ENCODE measurements around the gene GNAT2.
A peak's percentile ranks its signal among the peaks of the same experiment; 100 is the strongest.
"Not testable (repeated sequence)": the region's sequence is repeated elsewhere in the genome, so short reads cannot be mapped to it uniquely, and the experiment has no call there.

Gene GNAT2

DNA sequence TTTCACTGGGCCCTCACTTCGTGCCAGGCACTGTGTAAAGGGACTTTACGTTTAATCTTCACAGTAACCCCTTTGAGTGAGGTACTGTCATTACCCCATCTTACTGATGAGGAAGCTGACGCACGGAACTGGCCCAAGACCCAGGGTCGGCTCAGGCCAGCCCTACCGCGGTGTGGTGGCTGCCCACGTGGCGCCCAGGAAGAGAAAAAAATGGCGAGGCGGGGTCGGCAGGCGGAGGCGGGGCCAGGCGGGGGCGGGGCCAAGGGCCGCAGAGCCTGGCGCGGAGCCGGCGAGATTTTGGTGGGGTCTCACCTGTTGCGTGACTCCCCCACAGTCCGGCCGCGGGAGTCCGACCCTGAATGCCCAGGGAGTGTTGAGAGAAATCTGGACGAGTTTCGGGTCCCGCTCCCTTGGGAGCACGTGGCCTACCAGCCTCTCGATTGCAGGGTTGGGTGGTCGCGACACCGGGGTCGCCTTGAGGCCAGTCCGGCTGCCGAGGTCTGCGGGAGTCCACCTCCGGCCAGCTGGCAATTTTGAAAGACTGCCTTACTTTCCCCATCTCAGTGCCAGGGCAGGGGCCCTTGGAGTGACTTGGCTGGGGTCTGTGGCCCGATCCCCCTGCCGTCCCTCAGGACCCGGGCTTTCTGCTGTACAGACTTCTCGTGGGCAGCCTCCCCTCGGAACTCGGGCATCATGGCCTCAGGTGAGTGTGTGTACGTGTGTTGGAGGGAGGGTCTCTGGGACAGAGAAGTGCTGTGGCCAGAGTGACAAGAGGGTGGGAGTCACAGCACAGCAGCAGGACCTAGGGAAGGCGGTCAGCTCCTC lies at the start of gene GNAT2, which contains the start of gene AMPD2:
GNAT2 (minus strand) TSS at position 41 of the 825 bp plus-strand sequence. CDS start 6,746 bp downstream, outside the sequence.
AMPD2 (plus strand) TSS at position 262 of the 825 bp plus-strand sequence. CDS start 1,339 bp downstream, outside the sequence.
- Histone ChIP-seq H3K4me3 (ENCODE audit: low read length) (peak within 1 kb of the TSS; percentile 86), H3K9ac (ENCODE audit: low read length) (peak within 1 kb of the TSS; percentile 95), H3K4me1 (ENCODE audit: control insufficient read depth, insufficient read depth, low read length) (peaks cover 53% of the 10 kb centered on the region), H3K36me3 (ENCODE audit: control insufficient read depth, insufficient read depth, low read length, severe bottlenecking) (no peaks in the 10 kb centered on the region), H3K9me3 (ENCODE audit: control insufficient read depth, low read length) (no peaks in the 10 kb centered on the region), H3K27me3 (replicated peaks; ENCODE audit: control insufficient read depth, insufficient read depth, low read length) (no peaks in the 10 kb centered on the region)
- peak; percentile 94 for DNase-seq (ENCODE audit: low read depth)

DNA sequence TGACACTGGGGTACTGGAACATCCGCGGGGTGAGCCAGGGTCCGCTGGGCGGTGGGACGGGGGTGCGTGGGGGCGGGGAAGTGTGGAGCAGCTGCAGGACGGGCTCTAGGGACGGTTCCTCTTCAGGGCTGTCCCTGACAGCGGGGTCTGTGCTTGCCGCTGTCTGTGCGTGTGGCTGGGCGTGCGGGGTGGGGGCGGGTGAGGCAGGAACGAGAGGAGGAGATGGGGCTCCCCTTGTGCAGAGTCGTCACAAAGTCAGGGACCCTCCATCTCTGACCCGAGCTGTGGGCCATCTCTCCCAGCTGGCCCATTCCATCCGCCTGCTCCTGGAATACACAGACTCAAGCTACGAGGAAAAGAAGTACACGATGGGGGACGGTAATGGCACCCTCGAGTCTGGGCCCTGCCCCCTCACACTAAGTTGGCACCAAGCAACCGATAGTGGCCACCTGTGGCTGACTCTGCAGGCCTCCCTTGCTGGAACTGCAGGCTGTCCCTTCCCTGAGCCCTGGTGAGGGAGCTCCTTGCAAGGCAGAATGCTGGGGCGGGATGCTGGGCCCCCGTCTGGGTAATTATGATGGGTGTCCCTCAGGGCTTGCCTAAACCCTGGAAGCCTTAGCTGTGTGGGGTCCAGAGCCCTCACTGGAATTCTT lies 48.8 kb upstream of the GNAT2 start:
- Histone ChIP-seq H3K9me3 (ENCODE audit: control insufficient read depth, low read length) (no peaks in the 10 kb centered on the region), H3K27me3 (replicated peaks; ENCODE audit: control insufficient read depth, insufficient read depth, low read length) (no peaks in the 10 kb centered on the region), H3K9ac (ENCODE audit: low read length) (peak overlapping the region; percentile 81), H3K36me3 (ENCODE audit: control insufficient read depth, insufficient read depth, low read length, severe bottlenecking) (no peaks in the 10 kb centered on the region), H3K4me1 (ENCODE audit: control insufficient read depth, insufficient read depth, low read length) (peaks cover 9% of the 10 kb centered on the region), H3K4me3 (ENCODE audit: low read length) (peak overlapping the region; percentile 87)
- DNase-seq (ENCODE audit: low read depth), result no peak

- no peaks in the 10 kb centered on the region for H3K36me3 ChIP-seq (ENCODE audit: control insufficient read depth, insufficient read depth, low read length, severe bottlenecking)
- no peaks in the 10 kb centered on the region for H3K27me3 ChIP-seq (replicated peaks; ENCODE audit: control insufficient read depth, insufficient read depth, low read length)
- peak within 1 kb of the TSS; percentile 81 for H3K9ac ChIP-seq (ENCODE audit: low read length)
- peaks cover 9% of the 10 kb centered on the region for H3K4me1 ChIP-seq (ENCODE audit: control insufficient read depth, insufficient read depth, low read length)
- peak within 1 kb of the TSS; percentile 87 for H3K4me3 ChIP-seq (ENCODE audit: low read length)
- H3K9me3 ChIP-seq (ENCODE audit: control insufficient read depth, low read length), result no peaks in the 10 kb centered on the region
- DNase-seq (ENCODE audit: low read depth), result peak; percentile 98
These were observed 48.2 kb upstream of the GNAT2 start, which contains the start of gene GSTM2 for GRCh38 chr1:109667452-109668122. GSTM2 (plus strand) TSS chr1:109668057; CDS start chr1:109668116, 59 bp downstream.

DNA sequence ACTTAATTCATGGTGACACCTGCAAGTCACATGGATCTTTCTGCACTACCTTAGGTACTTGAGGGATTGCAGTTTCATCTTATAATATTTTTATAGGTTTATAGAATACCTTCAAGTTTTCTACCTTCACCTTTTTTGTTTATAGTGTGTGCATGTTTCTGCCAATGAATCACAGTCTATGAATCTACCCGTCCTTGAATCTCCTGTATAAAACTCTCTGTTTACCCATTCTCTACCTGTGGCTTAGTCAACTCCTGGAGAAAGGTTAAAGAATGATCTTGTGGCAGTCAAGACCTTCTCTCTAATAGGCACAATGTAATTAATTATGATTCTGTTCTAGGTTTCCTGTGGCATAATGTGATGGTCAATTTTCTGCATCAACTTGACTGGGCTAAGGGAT lies 45.3 kb upstream of the GNAT2 start:
- Histone ChIP-seq H3K4me3 (ENCODE audit: low read length) (no peak overlapping the region), H3K9ac (ENCODE audit: low read length) (no peak overlapping the region), H3K36me3 (ENCODE audit: control insufficient read depth, insufficient read depth, low read length, severe bottlenecking) (peaks cover 6% of the 10 kb centered on the region), H3K9me3 (ENCODE audit: control insufficient read depth, low read length) (no peaks in the 10 kb centered on the region), H3K4me1 (ENCODE audit: control insufficient read depth, insufficient read depth, low read length) (peaks cover 9% of the 10 kb centered on the region), H3K27me3 (replicated peaks; ENCODE audit: control insufficient read depth, insufficient read depth, low read length) (no peaks in the 10 kb centered on the region)
- no peak for DNase-seq (ENCODE audit: low read depth)

GRCh38 chr1:109661391-109661790 lies 42.0 kb upstream of the GNAT2 start:
- H3K27me3 ChIP-seq (replicated peaks; ENCODE audit: control insufficient read depth, insufficient read depth, low read length), result no peaks in the 10 kb centered on the region
- peaks cover 4% of the 10 kb centered on the region for H3K4me1 ChIP-seq (ENCODE audit: control insufficient read depth, insufficient read depth, low read length)
- no peaks in the 10 kb centered on the region for H3K9me3 ChIP-seq (ENCODE audit: control insufficient read depth, low read length)
- no peak overlapping the region for H3K4me3 ChIP-seq (ENCODE audit: low read length)
- H3K9ac ChIP-seq (ENCODE audit: low read length), result no peak overlapping the region
- DNase-seq (ENCODE audit: low read depth), result no peak
- peaks cover 6% of the 10 kb centered on the region for H3K36me3 ChIP-seq (ENCODE audit: control insufficient read depth, insufficient read depth, low read length, severe bottlenecking)

DNA sequence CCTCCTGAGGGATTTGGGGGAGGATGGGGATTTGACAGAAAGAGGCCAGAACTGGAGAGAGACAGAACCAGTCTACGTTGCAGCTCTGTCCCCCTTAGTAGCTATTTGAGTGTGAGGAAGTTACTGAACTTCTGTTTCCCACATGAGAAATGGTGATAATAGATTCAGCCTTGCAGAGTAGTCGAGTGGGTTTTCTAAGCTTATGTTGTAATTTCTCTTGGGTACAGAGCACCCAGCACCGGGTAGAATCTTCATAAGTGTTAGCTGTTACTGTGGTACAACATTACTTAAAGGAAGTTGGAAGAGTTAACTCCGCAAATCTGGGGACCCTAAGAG lies 41.2 kb upstream of the GNAT2 start:
- not testable (repeated sequence) for H3K4me3 ChIP-seq (ENCODE audit: low read length)

DNA sequence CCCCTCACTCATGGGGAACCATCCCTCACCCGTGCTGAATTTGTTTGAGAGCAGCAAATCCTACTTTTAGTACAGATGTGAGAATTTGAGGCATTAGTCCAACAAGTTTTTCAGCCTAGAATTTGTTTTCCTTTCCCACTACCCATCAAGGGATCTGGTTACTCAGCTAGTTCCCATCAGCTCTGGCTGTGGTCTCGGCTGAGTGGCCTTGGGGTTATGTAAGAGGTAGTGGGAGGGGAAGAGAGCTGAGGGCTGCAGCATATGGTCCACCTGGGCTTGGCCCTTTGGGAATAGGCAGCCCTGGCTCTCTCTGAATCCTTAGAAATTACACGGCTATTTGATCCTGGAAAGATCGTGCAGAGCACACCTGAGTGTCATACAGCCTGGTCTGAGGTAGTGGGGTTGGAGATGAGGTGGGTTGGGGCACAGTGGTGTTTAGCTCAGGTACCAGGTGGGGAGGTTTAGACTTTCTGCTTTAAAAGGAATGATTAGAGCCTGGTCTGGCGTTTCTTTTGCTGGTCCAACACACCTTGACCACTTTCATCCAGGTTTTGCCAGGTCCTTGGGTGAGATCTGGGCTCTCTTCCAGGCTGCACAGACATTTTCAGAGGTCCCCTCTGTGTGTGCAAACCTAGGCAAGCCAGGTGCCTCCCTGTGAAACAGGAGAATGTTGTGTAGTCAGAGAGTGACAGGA lies 40.7 kb upstream of the GNAT2 start:
- DNase-seq (ENCODE audit: low read depth), result no peak
- H3K9me3 ChIP-seq (ENCODE audit: control insufficient read depth, low read length), result no peaks in the 10 kb centered on the region
- H3K4me3 ChIP-seq (ENCODE audit: low read length), result no peak overlapping the region
- H3K4me1 ChIP-seq (ENCODE audit: control insufficient read depth, insufficient read depth, low read length), result peaks cover 10% of the 10 kb centered on the region
- no peaks in the 10 kb centered on the region for H3K27me3 ChIP-seq (replicated peaks; ENCODE audit: control insufficient read depth, insufficient read depth, low read length)
- peaks cover 6% of the 10 kb centered on the region for H3K36me3 ChIP-seq (ENCODE audit: control insufficient read depth, insufficient read depth, low read length, severe bottlenecking)
- no peak overlapping the region for H3K9ac ChIP-seq (ENCODE audit: low read length)

More for the DNA sequence above, 41.2 kb upstream of the GNAT2 start:
- H3K36me3 ChIP-seq (ENCODE audit: control insufficient read depth, insufficient read depth, low read length, severe bottlenecking); H3K9ac ChIP-seq (ENCODE audit: low read length); H3K27me3 ChIP-seq (replicated peaks; ENCODE audit: control insufficient read depth, insufficient read depth, low read length); H3K9me3 ChIP-seq (ENCODE audit: control insufficient read depth, low read length); DNase-seq (ENCODE audit: low read depth); H3K4me1 ChIP-seq (ENCODE audit: control insufficient read depth, insufficient read depth, low read length): not testable (repeated sequence)

DNA sequence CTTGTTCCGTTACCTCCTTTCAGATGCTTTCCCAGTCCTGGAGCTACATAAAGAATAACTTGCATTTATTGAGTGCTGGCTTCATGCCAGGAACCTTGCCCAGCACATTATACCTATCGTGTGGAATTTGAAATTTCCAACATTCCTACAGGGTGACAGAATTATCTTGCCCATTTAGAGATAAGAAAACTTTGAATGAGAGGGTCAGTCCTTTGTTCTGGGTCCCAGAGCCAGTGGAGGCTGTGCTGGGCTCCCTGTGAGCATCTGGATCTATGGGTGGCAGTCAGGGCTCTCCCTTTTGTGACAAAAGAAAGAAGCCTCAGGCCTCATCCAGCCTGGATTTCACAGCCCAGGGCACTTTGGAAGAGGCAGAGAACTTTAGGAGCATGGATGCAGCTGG lies 39.7 kb upstream of the GNAT2 start:
- Histone ChIP-seq H3K36me3 (ENCODE audit: control insufficient read depth, insufficient read depth, low read length, severe bottlenecking) (peaks cover 6% of the 10 kb centered on the region), H3K4me3 (ENCODE audit: low read length) (no peak overlapping the region), H3K9ac (ENCODE audit: low read length) (no peak overlapping the region), H3K4me1 (ENCODE audit: control insufficient read depth, insufficient read depth, low read length) (peaks cover 13% of the 10 kb centered on the region), H3K9me3 (ENCODE audit: control insufficient read depth, low read length) (no peaks in the 10 kb centered on the region), H3K27me3 (replicated peaks; ENCODE audit: control insufficient read depth, insufficient read depth, low read length) (no peaks in the 10 kb centered on the region)
- no peak for DNase-seq (ENCODE audit: low read depth)

DNA sequence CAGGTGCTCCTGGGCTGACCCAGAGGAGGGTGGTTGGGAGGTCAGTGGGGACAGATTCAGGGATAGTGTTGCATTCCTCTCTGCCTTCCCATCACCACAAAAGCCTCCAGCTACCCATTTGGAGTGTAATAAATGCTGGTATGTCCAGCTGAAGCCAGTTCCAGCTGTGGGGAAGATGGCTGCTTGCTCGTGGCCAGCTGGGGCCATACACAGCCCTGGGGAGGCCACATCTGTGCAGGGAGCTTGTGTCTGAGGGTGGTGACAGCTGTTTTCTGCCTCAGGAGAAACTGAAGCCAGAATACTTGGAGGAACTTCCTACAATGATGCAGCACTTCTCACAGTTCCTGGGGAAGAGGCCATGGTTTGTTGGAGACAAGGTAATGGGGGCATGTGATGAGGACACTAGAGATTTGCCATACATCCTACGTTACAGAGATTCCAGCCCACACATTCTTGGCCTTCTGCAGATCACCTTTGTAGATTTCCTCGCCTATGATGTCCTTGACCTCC lies 39.2 kb upstream of the GNAT2 start:
- H3K36me3 ChIP-seq (ENCODE audit: control insufficient read depth, insufficient read depth, low read length, severe bottlenecking), result peaks cover 6% of the 10 kb centered on the region
- DNase-seq (ENCODE audit: low read depth), result no peak
- no peaks in the 10 kb centered on the region for H3K9me3 ChIP-seq (ENCODE audit: control insufficient read depth, low read length)
- H3K9ac ChIP-seq (ENCODE audit: low read length), result no peak overlapping the region
- peaks cover 13% of the 10 kb centered on the region for H3K4me1 ChIP-seq (ENCODE audit: control insufficient read depth, insufficient read depth, low read length)
- no peaks in the 10 kb centered on the region for H3K27me3 ChIP-seq (replicated peaks; ENCODE audit: control insufficient read depth, insufficient read depth, low read length)
- no peak overlapping the region for H3K4me3 ChIP-seq (ENCODE audit: low read length)

GRCh38 chr1:109657970-109658369 lies 38.6 kb upstream of the GNAT2 start:
- H3K4me1 ChIP-seq (ENCODE audit: control insufficient read depth, insufficient read depth, low read length), result peaks cover 13% of the 10 kb centered on the region
- H3K9ac ChIP-seq (ENCODE audit: low read length), result no peak overlapping the region
- H3K36me3 ChIP-seq (ENCODE audit: control insufficient read depth, insufficient read depth, low read length, severe bottlenecking), result peaks cover 6% of the 10 kb centered on the region
- no peaks in the 10 kb centered on the region for H3K9me3 ChIP-seq (ENCODE audit: control insufficient read depth, low read length)
- no peak for DNase-seq (ENCODE audit: low read depth)
- H3K27me3 ChIP-seq (replicated peaks; ENCODE audit: control insufficient read depth, insufficient read depth, low read length), result no peaks in the 10 kb centered on the region
- H3K4me3 ChIP-seq (ENCODE audit: low read length), result no peak overlapping the region
